GM18951 (cell line): ENCODE results near the gene ARHGAP4.

Experiments used
- POLR2A ChIP-seq: IDR thresholded peaks from 4 replicates; pipeline ENCODE4 v1.6.1; 2011; ENCODE audit warnings: mild to moderate bottlenecking; ENCODE audit not compliant: insufficient read length, insufficient read depth; ENCODE audit errors: extremely low read depth
- in situ Hi-C: fragments of 300-500 bp; cut with MboI; formaldehyde crosslinking; loops from one replicate; pipeline ENCODE4 v1.12.0; 2022; ENCODE audit warnings: low sequenced_read_pairs, mixed read lengths, inconsistent platforms; ENCODE audit not compliant: unreplicated experiment

The ARHGAP4 gene

GRCh38 chrX:153968754-153969124, 42.7 kb upstream of the ARHGAP4 start:
- no peak for TF ChIP-seq POLR2A
- in situ Hi-C loops, result no loop called here

GRCh38 chrX:153968255-153968654, 42.2 kb upstream of the ARHGAP4 start:
- in situ Hi-C loops, result no loop called here
- no peak for TF ChIP-seq POLR2A

- in situ Hi-C loops, result no loop called here
These were observed 41.6 kb upstream of the ARHGAP4 start for GRCh38 chrX:153967536-153968224.

GRCh38 chrX:153966841-153967535, 40.9 kb upstream of the ARHGAP4 start:
- TF ChIP-seq POLR2A, result no peak
- in situ Hi-C loops, result no loop called here

More at GRCh38 chrX:153967536-153968224, 41.6 kb upstream of the ARHGAP4 start:
- no peak for TF ChIP-seq POLR2A

GRCh38 chrX:153966283-153966688, 40.2 kb upstream of the ARHGAP4 start:
- in situ Hi-C loops, result no loop called here
- TF ChIP-seq POLR2A, result no peak

- TF ChIP-seq POLR2A, result no peak
- in situ Hi-C loops, result no loop called here
These were observed 39.3 kb upstream of the ARHGAP4 start for GRCh38 chrX:153965406-153965805.

- no peak for TF ChIP-seq POLR2A
- in situ Hi-C loops, result no loop called here
These were observed 38.0 kb upstream of the ARHGAP4 start for GRCh38 chrX:153964105-153964504.

GRCh38 chrX:153963546-153963945, 37.5 kb upstream of the ARHGAP4 start:
- in situ Hi-C loops, result no loop called here
- no peak for TF ChIP-seq POLR2A

- no peak for TF ChIP-seq POLR2A
- in situ Hi-C loops, result no loop called here
These were observed 35.2 kb upstream of the ARHGAP4 start for GRCh38 chrX:153961292-153961691.

GRCh38 chrX:153960786-153961185, 34.7 kb upstream of the ARHGAP4 start:
- TF ChIP-seq POLR2A, result no peak
- in situ Hi-C loops, result no loop called here

GRCh38 chrX:153960077-153960476, 34.0 kb upstream of the ARHGAP4 start:
- in situ Hi-C loops, result no loop called here
- no peak for TF ChIP-seq POLR2A

- in situ Hi-C loops, result loop anchor here (10.0 kb wide), 1 partner anchor 175 kb away; the partner anchor contains the start of gene SRPK3
- no peak for TF ChIP-seq POLR2A
These were observed 33.6 kb upstream of the ARHGAP4 start for GRCh38 chrX:153959649-153960048.

GRCh38 chrX:153958605-153959004, 32.5 kb upstream of the ARHGAP4 start:
- in situ Hi-C loops, result loop anchor here (10.0 kb wide), 1 partner anchor 174 kb away; the partner anchor contains the start of gene SRPK3

GRCh38 chrX:153957224-153957623, 31.2 kb upstream of the ARHGAP4 start:
- in situ Hi-C loops, result loop anchor here (10.0 kb wide), 1 partner anchor 172 kb away; the partner anchor contains the start of gene SRPK3
- no peak for TF ChIP-seq POLR2A

More at GRCh38 chrX:153958605-153959004, 32.5 kb upstream of the ARHGAP4 start:
- no peak for TF ChIP-seq POLR2A
